GM21619 (cell line): ENCODE results near the gene SYNDIG1.

ENCODE experiments used
- ATAC-seq: cut with Tn5 transposase; IDR thresholded peaks from one replicate; pipeline ENCODE4 v1.9.1; 2021; ENCODE audit not compliant: unreplicated experiment

Gene SYNDIG1

DNA sequence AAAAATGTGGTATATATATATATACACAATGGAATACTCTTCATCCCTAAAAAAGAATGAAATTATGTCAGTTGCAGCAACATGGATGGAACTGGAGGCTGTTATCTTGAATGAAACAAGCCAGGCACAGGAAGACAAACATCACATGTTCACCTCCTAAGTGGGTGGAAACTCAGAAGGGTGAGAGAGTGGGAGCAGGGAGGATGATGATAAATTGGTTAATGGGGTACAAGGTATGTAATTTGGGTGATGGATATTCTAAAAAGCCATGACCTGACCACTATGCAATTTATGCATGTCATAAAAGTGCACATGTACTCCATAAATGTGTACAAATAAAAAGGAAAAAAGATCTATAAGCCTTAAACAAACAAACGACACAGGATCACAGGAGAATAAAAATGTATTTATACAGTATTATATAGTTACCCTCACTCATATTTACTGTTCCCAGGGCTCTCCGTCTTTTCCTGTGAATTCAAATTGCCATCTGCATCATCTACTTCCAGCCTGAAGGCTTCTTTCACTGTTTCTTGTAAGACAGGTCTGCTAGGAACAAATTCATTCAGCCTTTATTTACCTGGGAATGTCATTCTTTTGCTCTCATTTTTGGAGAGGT, 89.8 kb downstream of the SYNDIG1 start:
- no peak for ATAC-seq

DNA sequence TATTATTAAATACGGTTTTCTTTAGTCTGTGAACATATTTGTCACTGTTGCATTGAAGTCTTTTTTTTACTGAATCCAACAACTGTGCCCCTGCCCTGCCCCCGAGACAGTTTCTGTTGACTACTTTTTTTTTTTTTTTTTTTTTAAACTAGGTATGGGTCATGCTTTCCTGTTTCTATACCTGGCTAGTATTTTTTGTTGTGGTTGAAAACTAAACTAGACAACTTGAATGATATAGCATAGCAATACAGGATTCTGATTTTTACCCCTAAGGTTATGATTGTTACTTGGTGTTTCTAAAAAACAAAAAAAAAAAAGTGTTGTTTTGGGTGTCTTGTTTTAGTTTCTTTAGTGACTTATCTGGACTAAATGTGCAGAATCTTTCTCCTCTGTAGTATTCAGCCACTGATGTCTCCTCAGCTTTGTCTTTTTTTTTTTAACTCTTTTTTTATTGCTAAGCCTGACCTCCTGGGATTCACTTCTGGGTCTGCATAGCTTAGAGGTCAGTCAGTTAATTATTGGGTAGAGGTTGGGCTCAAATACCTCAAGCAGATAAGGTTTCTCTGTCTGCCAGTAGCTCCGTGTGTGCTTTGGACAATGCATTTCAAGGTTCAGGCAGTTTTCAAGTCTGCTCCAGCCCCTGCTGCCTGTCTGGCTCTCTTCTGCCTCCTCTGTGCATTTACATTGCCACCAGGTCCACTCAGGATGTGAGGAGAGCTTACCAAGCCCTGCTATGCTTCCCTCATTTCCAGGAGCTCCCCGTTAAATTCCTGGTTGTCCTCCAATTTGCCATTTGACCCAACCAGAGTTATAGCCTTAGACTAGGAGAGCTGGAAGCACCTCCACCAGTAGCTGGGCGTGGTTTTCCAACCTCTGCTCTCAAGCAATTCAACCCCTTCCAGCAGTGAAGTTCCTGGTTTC, 91.4 kb downstream of the SYNDIG1 start:
- no peak for ATAC-seq

GRCh38 chr20:24565835-24566351, 96.5 kb downstream of the SYNDIG1 start:
- ATAC-seq = no peak

DNA sequence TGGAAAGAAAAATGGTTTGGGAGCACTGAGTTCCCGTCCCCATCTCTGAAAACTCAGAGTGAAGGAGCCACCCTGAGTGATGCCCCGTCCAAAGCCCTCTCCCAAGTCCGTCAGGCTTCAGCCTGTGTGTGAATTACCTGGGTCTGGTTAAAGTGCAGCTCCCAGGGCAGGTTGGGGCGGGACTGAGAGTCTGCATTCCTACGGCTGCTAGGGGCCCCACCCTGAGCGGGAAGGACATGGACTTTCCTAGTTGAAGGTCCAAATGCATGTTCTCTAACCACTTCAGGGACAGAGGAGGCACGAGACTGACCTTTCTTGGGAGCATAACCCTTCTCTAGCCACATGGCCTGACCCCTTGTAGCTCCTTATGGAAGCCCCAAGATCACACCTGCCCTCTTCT, 97.2 kb downstream of the SYNDIG1 start:
- no peak for ATAC-seq

- ATAC-seq = no peak
Measured at GRCh38 chr20:24567508-24567907, 98.1 kb downstream of the SYNDIG1 start.

DNA sequence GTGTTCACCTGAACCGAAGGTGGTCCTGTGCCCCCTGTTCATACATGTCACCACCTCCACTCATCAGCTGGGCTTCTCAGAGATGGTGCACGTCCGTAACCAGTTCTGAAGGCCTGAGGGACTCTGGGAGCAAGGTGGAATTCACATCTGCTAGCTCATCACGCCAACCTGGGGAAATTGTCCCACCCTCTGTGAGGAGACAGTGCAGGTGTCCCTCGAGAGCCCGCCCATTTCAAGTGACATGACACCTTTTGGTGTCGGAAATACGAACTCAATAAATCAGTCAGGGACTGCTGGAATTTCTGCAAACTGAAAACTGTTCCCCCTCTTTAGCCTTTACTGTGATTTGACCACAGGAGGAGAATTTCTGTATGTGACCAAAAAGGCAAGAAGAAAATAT, 99.4 kb downstream of the SYNDIG1 start:
- no peak for ATAC-seq

DNA sequence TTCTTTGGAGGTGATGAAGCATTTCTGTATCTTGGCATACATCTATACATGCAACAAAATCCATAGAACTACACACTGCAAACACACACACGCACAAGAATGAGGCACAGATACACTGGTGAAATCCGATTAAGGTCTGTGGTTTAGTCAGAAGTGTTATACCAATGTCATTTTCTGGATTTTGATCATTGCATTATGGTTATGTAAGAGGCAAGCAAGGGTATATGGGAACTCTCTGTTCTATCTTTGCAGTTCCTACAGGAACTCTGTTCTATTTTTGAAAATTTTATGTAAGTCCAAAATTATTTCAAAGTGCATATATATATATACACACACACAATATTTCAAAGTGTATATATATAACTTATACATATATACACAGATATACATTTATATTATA, 101.7 kb downstream of the SYNDIG1 start:
- no peak for ATAC-seq

GRCh38 chr20:24572140-24572539, 102.7 kb downstream of the SYNDIG1 start:
- ATAC-seq = no peak

GRCh38 chr20:24572862-24573261, 103.4 kb downstream of the SYNDIG1 start:
- no peak for ATAC-seq

DNA sequence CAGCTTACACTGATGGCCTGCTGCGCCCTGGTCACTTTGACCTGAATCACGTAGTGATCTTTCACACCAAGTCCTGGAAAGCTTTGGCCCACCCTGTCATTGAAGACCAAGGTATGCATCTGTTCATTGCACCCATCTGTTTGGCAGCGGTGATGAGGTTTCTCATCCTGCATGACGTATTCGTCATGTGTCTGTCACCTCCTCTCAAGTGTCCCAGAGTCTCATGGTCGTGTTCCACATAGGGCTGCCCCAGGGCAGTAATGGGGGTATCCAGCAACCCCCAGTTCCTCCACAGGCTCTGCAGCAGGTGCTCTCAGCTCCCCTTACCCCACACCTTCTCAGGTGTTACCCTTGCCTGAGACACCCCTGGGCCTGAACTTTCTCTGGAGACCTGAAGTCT, 104.1 kb downstream of the SYNDIG1 start:
- no peak for ATAC-seq

GRCh38 chr20:24574307-24574706, 104.9 kb downstream of the SYNDIG1 start:
- no peak for ATAC-seq

DNA sequence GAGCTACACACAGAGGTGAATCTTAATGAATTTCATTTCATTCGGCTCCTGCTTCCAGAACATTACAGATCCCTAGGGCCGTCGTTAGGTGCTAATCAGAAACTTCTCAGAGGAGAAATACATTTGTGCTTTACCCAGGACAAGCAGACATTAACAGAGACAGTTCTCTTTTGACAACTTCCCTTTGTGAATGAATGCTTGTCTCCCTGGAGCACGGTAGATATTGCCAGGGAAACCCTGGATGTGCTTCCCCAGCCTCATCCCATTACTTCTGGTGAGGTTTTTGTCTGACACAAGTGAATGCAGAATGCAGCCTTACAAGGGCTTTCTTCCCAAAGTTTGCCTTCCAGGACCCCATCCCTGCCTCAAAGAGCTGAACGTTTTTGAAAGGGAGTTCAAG, 105.4 kb downstream of the SYNDIG1 start:
- no peak for ATAC-seq

GRCh38 chr20:24575811-24576210, 106.4 kb downstream of the SYNDIG1 start:
- ATAC-seq = no peak

DNA sequence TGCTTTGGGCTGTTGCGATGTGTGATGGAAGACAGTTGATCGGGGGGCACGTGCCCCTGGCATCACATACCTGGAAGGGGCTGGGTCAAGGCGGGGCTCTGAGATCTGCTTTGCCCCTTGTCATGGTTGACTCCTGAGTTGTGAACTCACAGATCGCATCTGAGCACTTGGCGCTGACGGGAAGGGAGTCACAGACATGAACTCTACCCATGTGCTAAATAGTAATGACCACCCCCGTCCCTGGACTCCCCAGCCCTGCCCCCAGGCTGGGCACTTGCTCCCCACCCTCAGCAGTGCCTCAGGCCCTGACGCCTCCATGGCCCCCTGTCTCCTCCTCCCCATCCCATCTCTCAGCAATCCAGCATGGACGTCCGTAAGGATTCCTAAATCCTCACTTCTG, 107.0 kb downstream of the SYNDIG1 start:
- no peak for ATAC-seq

- no peak for ATAC-seq
Measured at GRCh38 chr20:24577271-24577909, 108.0 kb downstream of the SYNDIG1 start.

GRCh38 chr20:24578567-24579415, 109.4 kb downstream of the SYNDIG1 start:
- ATAC-seq = no peak

DNA sequence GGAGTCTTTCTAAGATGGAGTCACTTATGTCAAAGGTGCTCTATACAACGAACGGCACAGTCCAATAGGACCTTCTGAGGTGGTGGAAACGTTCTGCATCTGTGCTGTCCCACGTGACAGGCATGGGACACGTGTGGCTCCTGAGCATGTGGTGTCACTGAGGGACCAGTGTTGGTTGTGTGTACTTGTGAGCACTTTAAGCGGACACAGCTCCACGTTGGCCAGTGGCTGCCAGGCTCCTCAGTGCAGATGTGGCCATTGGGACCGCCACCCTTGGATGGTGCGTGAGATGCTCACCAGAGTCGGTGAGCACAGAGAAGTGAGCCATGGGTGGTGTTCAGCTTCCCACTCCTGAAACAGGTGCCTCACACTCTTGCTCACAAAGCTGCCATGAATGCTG, 110.0 kb downstream of the SYNDIG1 start:
- no peak for ATAC-seq

GRCh38 chr20:24580006-24580405, 110.6 kb downstream of the SYNDIG1 start:
- ATAC-seq = no peak

- ATAC-seq = no peak
Measured at GRCh38 chr20:24580855-24581254, 111.4 kb downstream of the SYNDIG1 start.

- ATAC-seq = no peak
Measured at GRCh38 chr20:24581443-24582170, 112.2 kb downstream of the SYNDIG1 start.
